GM23248 (cell line): ENCODE data around the gene INSRR.

ENCODE experiments used
- EZH2 ChIP-seq: fragments of 200-600 bp; sonication (generic); IDR thresholded peaks from 2 replicates; pipeline ENCODE4 v1.6.1; 2018; ENCODE audit warnings: antibody characterized with exemption, mild to moderate bottlenecking; ENCODE audit not compliant: insufficient read depth, poor library complexity, severe bottlenecking
- EZH2phosphoT487 ChIP-seq: fragments of 200-600 bp; sonication (generic); IDR thresholded peaks from 2 replicates; pipeline ENCODE4 v1.6.1; 2018; ENCODE audit warnings: antibody characterized with exemption, moderate library complexity, mild to moderate bottlenecking, low read depth; ENCODE audit not compliant: insufficient read depth

DNA sequence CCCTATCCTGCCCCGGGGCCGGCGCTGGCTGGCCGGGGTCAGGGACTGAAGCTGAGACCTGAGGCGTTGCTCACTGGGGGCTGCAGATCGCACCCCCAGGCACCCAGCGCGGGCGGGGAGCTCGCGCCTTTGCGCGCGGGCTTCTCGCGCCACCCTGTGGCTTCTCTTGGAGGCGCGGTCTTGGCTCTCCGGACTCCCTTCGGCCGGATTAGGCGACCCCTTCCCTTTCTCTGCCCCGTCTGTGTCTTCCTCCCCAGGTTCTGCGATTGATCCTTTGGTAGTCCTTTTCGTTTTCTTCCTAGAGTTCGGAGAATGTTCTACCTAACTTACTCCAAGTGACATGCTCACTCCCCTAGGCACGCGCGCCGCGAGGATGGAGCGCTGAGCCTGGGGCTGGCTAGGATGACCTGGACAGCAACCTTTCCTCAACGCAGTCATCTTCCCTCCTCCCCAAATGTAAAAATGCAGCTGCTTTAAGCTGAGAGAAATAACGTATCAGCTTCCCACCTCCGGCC is 1.3 kb upstream of the INSRR start:
- TF ChIP-seq EZH2phosphoT487 = no peak
- TF ChIP-seq EZH2 = no peak
